Breast epithelium (tissue), 3 donors: ENCODE data around the gene HLA-DQA1.
"Not testable (repeated sequence)": the region's sequence is repeated elsewhere in the genome, so short reads cannot be mapped to it uniquely, and the experiment has no call there.

Experiments
- CTCF ChIP-seq, 3 donors: fragments of 450-650 bp; IDR thresholded peaks; one replicate each; pipeline ENCODE4 v1.5.1; 2016 to 2017; ENCODE audit warnings: antibody characterized with exemption in 3 of 3, mild to moderate bottlenecking in 3 of 3, moderate library complexity in 3 of 3
- POLR2A ChIP-seq: fragments of 450-650 bp; IDR thresholded peaks from one replicate; pipeline ENCODE4 v1.6.1; 2016; ENCODE audit warnings: antibody characterized with exemption, mild to moderate bottlenecking, moderate library complexity
- POLR2AphosphoS5 ChIP-seq, 3 donors: sonication (generic); formaldehyde crosslinking; IDR thresholded peaks; one replicate each; pipeline ENCODE4 v1.6.1; 2017; ENCODE audit warnings: antibody characterized with exemption in 3 of 3

- not testable (repeated sequence) for TF ChIP-seq POLR2A; CTCF (IDR thresholded peaks at IDR 0.05); POLR2AphosphoS5 (IDR thresholded peaks at IDR 0.05)
Measured at GRCh38 chr6:32674123-32674522, 36.9 kb downstream of the HLA-DQA1 start.
